ENCODE results near the gene WDFY4. TPM values are rescaled to one million over a fixed set of nuclear protein-coding genes. Genes with fewer than 3 reads are reported as not detected.

WDFY4 gene
- total RNA-seq, 1 experiment from 2014 or later, result not detected

DNA sequence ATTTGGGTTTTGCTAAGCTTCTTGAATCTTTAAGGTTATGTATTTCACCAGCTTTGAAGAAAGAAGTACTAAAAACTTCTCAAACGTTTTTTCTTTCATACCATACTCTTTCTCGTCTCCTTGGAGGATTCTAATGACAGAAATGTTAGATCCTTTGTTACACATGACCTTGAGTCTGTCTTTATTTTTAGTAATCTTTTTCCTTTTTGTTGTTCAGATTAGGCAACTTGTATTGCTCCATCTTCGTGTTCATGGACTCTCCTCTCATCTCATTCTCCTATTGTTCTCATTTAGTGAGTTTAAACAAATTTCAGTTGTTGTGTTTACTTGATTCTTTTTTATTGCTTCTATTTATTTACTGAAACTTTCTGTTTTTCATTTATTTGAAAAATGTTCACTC lies 73.7 kb downstream of the WDFY4 start:
- peaks cover 4 to 5% of the 10 kb centered on the region in 2 experiments; a peak in 2 of 4 replicates for H3K4me1 Mint-ChIP-seq
- H3K36me3 Mint-ChIP-seq (ENCODE audit: insufficient read depth in 1 of 3, low read depth in 3 of 3), result no peaks in the 10 kb centered on the region; a peak in 1 of 7 replicates
- no peaks in the 10 kb centered on the region for H4K20me1 ChIP-seq (ENCODE audit: control insufficient read depth, insufficient read depth, insufficient read length)
- no peak overlapping the region for H3T11ph ChIP-seq (ENCODE audit: low read length)
- no peak overlapping the region for H4K91ac ChIP-seq (ENCODE audit: insufficient read length, low read depth, low read length)
- TF ChIP-seq, protein P1, sequence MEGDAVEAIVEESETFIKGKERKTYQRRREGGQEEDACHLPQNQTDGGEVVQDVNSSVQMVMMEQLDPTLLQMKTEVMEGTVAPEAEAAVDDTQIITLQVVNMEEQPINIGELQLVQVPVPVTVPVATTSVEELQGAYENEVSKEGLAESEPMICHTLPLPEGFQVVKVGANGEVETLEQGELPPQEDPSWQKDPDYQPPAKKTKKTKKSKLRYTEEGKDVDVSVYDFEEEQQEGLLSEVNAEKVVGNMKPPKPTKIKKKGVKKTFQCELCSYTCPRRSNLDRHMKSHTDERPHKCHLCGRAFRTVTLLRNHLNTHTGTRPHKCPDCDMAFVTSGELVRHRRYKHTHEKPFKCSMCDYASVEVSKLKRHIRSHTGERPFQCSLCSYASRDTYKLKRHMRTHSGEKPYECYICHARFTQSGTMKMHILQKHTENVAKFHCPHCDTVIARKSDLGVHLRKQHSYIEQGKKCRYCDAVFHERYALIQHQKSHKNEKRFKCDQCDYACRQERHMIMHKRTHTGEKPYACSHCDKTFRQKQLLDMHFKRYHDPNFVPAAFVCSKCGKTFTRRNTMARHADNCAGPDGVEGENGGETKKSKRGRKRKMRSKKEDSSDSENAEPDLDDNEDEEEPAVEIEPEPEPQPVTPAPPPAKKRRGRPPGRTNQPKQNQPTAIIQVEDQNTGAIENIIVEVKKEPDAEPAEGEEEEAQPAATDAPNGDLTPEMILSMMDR (conservative IDR thresholded peaks at IDR 0.05), result no peak
- H3K56ac ChIP-seq (ENCODE audit: insufficient read length, low read depth, low read length), result no peak overlapping the region
- H2AK5ac ChIP-seq (ENCODE audit: insufficient read length, low read length), result no peak overlapping the region
- H3K18ac ChIP-seq (ENCODE audit: insufficient read length, low read depth, low read length), result no peak overlapping the region
- H3K23me2 ChIP-seq (ENCODE audit: insufficient read length, low read depth, low read length, poor library complexity, severe bottlenecking), result no peaks in the 10 kb centered on the region
- H3K9me3 ChIP-seq (ENCODE audit: control insufficient read depth, low read depth, low read length), result no peaks in the 10 kb centered on the region
- no peak overlapping the region for H3K4me2 ChIP-seq (ENCODE audit: insufficient read depth, insufficient read length, low read length)
- no peak overlapping the region for H2BK15ac ChIP-seq (ENCODE audit: low read depth, low read length)
- no peak overlapping the region for H4K8ac ChIP-seq (replicated peaks; ENCODE audit: insufficient read length, low read depth, low read length)
- H3K27me3 Mint-ChIP-seq (ENCODE audit: low read depth), result peaks cover 13% of the 10 kb centered on the region
- H4K5ac ChIP-seq (ENCODE audit: insufficient read length, low read depth, low read length), result no peak overlapping the region
- no peak overlapping the region for H3K27ac ChIP-seq (ENCODE audit: insufficient read length, low read depth, low read length)
- no peak overlapping the region for H2AFZ ChIP-seq (ENCODE audit: low read length)
- H2BK20ac ChIP-seq (ENCODE audit: low read depth, low read length, poor library complexity, severe bottlenecking), result no peak overlapping the region
- H3K27ac Mint-ChIP-seq, result no peak overlapping the region
- no peaks in the 10 kb centered on the region for H3K79me2 ChIP-seq (ENCODE audit: insufficient read depth, low read length)
- H2BK120ac ChIP-seq (ENCODE audit: low read depth, low read length, poor library complexity, severe bottlenecking), result no peak overlapping the region
- H3K9ac ChIP-seq (ENCODE audit: extremely low read depth, insufficient read length, low read length), result no peak overlapping the region
- no peak overlapping the region for H3K4ac ChIP-seq (ENCODE audit: low read depth, low read length)
- no peak overlapping the region for H3K4me3 Mint-ChIP-seq
- H2BK12ac ChIP-seq (ENCODE audit: insufficient read length, low read depth, low read length), result no peak overlapping the region
- no peak overlapping the region for H3K14ac ChIP-seq (ENCODE audit: insufficient read depth, low read length)
- no peak overlapping the region for H2BK5ac ChIP-seq (ENCODE audit: insufficient read length, low read length)
- H3K4me1 ChIP-seq (ENCODE audit: insufficient read depth, low read length), result no peaks in the 10 kb centered on the region
- H3K79me1 ChIP-seq (ENCODE audit: insufficient read depth, low read depth, low read length, poor library complexity, severe bottlenecking), result no peaks in the 10 kb centered on the region
- no peaks in the 10 kb centered on the region for H3K9me3 Mint-ChIP-seq
- WGBS (ENCODE audit: extremely low coverage, insufficient read length, low lambda C conversion rate), result no CpG with 5 or more reads among the region's 3 CpGs
- no peak for DNase-seq
- H3K23ac ChIP-seq (ENCODE audit: insufficient read length, low read depth, low read length), result no peak overlapping the region
- no peaks in the 10 kb centered on the region for H3K27me3 ChIP-seq (ENCODE audit: insufficient read depth, low read length)

Data from H9 (cell line).